RWPE1 (cell line): ENCODE data around the gene UQCC5.

ENCODE experiments used
- CTCF ChIA-PET: fragments of 350-600 bp; sonication (Branson Sonifier 250); formaldehyde crosslinking; extraction: SDS; loops from one replicate; lab custom pipeline; 2021; lab: Yijun Ruan, JAX
- POLR2A ChIA-PET: fragments of 400-600 bp; formaldehyde crosslinking; extraction: SDS; loops from one replicate; lab custom pipeline; 2020; ENCODE audit warnings: antibody characterized with exemption; ENCODE audit not compliant: low non-redundant PET; lab: Yijun Ruan, JAX
- DNase-seq: peaks from one replicate; pipeline ENCODE4 v3.0.0; 2012; ENCODE audit warnings: low spot score
- H3K27ac ChIP-seq: fragments of 450-650 bp; 2 replicates; pipeline ENCODE4 v1.5.1; 2017
- CTCF ChIP-seq: fragments of 450-650 bp; conservative IDR thresholded peaks from 2 replicates; pipeline ENCODE4 v1.5.1; 2017; ENCODE audit warnings: low read depth, mild to moderate bottlenecking

UQCC5 gene

GRCh38 chr3:52539010-52539653 is 2.7 kb downstream of the UQCC5 start:
- DNase-seq, result no peak
- CTCF ChIA-PET, result interaction anchor here (0.7 kb wide), 1 partner anchor 35 kb away, joined by 5 read pairs; no protein-coding TSS in a partner anchor
- POLR2A ChIA-PET, result no interaction called here
- no peak for TF ChIP-seq CTCF
- H3K27ac ChIP-seq, result peak overlapping the region; percentile 90

GRCh38 chr3:52541050-52541449 is 4.6 kb downstream of the UQCC5 start:
- POLR2A ChIA-PET, result interaction anchor here (0.5 kb wide), 1 partner anchor 121 kb away, joined by 4 read pairs; no protein-coding TSS in a partner anchor
- CTCF ChIA-PET, result no interaction called here
- no peak for TF ChIP-seq CTCF
- H3K27ac ChIP-seq, result no peak overlapping the region
- no peak for DNase-seq

- no peak for TF ChIP-seq CTCF
- POLR2A ChIA-PET, result no interaction called here
- 0 out of 2 replicates have a peak overlapping the region, but pooled peaks have one; percentile 32 for H3K27ac ChIP-seq
- CTCF ChIA-PET, result no interaction called here
- no peak for DNase-seq
Observed at GRCh38 chr3:52544937-52545336, 8.5 kb downstream of the UQCC5 start.

- no peak for DNase-seq
- POLR2A ChIA-PET, result no interaction called here
- CTCF ChIA-PET, result no interaction called here
- H3K27ac ChIP-seq, result no peak overlapping the region
- TF ChIP-seq CTCF, result no peak
Observed at GRCh38 chr3:52546111-52546901, 9.9 kb downstream of the UQCC5 start.

GRCh38 chr3:52547143-52547542 is 10.7 kb downstream of the UQCC5 start:
- TF ChIP-seq CTCF, result no peak
- no peak overlapping the region for H3K27ac ChIP-seq
- POLR2A ChIA-PET, result no interaction called here
- CTCF ChIA-PET, result no interaction called here
- DNase-seq, result no peak

- ChIA-PET POLR2A (no interaction called here), CTCF (no interaction called here)
- no peak for DNase-seq
- no peak for TF ChIP-seq CTCF
- H3K27ac ChIP-seq, result no peak overlapping the region
Observed at GRCh38 chr3:52551118-52551517, 14.7 kb downstream of the UQCC5 start.
